Testis (tissue), 3 donors: ENCODE results near the gene MYO1E. TPM values are rescaled to one million over a fixed set of nuclear protein-coding genes. Genes with fewer than 3 reads are reported as not detected.

Experiments used
- DNase-seq: peaks from one replicate; pipeline ENCODE4 v3.0.0-alpha.2; 2019
- H3K27ac ChIP-seq, 2 donors: fragments of 200-600 bp; sonication (generic); one replicate each; pipeline ENCODE4 v1.5.1; 2019
- H3K27me3 ChIP-seq: fragments of 200-600 bp; sonication (generic); one replicate; pipeline ENCODE4 v1.5.1; 2019
- H3K36me3 ChIP-seq: fragments of 200-600 bp; sonication (generic); one replicate; pipeline ENCODE4 v1.5.1; 2017; ENCODE audit warnings: low read depth; ENCODE audit errors: missing control alignments
- H3K4me1 ChIP-seq: fragments of 200-600 bp; sonication (generic); one replicate; pipeline ENCODE4 v1.5.1; 2019
- H3K4me3 ChIP-seq, 2 donors: fragments of 200-600 bp; sonication (generic); one replicate each; pipeline ENCODE4 v1.5.1; 2017 to 2019
- H3K9me3 ChIP-seq: fragments of 200-600 bp; sonication (generic); one replicate; pipeline ENCODE4 v1.5.1; 2017
- POLR2A ChIP-seq: fragments of 450-650 bp; IDR thresholded peaks from one replicate; pipeline ENCODE4 v1.6.1; 2017; ENCODE audit warnings: antibody characterized with exemption, mild to moderate bottlenecking, moderate library complexity
- WGBS, 2 donors: methylation state at CpG; one replicate each; pipeline ENCODE4 v1.1.5; 2018; 5-methylcytosine and 5-hydroxymethylcytosine counted together
- intact Hi-C: fragments of 100-400 bp; cut with DNase I; formaldehyde crosslinking; loops from one replicate; pipeline ENCODE4 v1.15.1; 2023; ENCODE audit warnings: low total_unique reads
- polyA plus RNA-seq: library from polyadenylated mRNA; stranded (reverse); fragments of 350-450 nt; fragmentation: Illumina TruSeq; extraction: RNeasy Lipid Tissue Mini Kit (QIAGEN cat#74804); gene quantifications from one replicate; pipeline ENCODE4 v1.2.3, GENCODE V29; 2014; ENCODE audit warnings: low read depth, low replicate concordance; ENCODE audit not compliant: insufficient read depth
- total RNA-seq, 2 donors: library from RNA; depleted of rRNA; stranded (reverse); fragments of >200 nt; gene quantifications; one replicate each; pipeline ENCODE4 v1.2.3, GENCODE V29; 2016
- TF ChIP-seq, protein P1 (sequence below), 3 experiments: fragments of 450-650 bp in 2 of 3; fragments of 200-600 bp in 1 of 3; sonication (generic) in 1 of 3; IDR thresholded peaks; one replicate each; pipeline ENCODE4 v1.5.1; 2016 to 2019; ENCODE audit warnings: antibody characterized with exemption in 3 of 3, mild to moderate bottlenecking in 2 of 3, moderate library complexity in 1 of 3

MYO1E gene
- total and polyA plus RNA-seq, 3 donors from 2014 or later, result 14.3 to 23.4 (median 22.5) TPM

DNA sequence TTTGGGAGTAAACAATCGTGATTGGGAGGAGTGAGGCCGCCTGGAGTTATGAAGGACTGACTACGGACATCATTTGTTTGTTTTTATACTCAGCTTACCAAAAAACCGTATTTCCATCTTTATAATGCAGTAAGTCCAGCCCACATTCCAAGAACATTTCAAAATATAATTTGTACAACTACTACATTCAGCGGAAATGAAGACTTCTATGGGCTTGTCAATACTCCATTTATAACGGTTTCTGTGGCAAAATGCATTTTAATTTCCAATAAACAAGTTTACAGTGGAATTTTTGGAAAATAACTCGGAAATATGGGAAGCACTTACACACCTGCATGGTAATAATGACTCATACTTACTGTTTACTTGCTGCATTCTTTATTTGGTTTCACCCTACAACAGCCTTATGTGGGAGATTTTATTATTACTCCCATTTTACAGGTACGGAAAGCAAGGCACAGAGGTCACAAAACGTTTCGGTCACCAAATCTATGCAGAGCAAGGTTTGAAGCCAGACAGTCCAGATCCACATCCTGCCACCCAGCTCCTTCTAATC lies 103.7 kb downstream of the MYO1E start:
- Histone ChIP-seq H3K9me3 (no peaks in the 10 kb centered on the region), H3K27me3 (no peaks in the 10 kb centered on the region), H3K27ac (no peak overlapping the region), H3K36me3 (no peaks in the 10 kb centered on the region), H3K4me3 (no peak overlapping the region), H3K4me1 (no peaks in the 10 kb centered on the region)
- no peak for TF ChIP-seq POLR2A
- TF ChIP-seq, protein P1, sequence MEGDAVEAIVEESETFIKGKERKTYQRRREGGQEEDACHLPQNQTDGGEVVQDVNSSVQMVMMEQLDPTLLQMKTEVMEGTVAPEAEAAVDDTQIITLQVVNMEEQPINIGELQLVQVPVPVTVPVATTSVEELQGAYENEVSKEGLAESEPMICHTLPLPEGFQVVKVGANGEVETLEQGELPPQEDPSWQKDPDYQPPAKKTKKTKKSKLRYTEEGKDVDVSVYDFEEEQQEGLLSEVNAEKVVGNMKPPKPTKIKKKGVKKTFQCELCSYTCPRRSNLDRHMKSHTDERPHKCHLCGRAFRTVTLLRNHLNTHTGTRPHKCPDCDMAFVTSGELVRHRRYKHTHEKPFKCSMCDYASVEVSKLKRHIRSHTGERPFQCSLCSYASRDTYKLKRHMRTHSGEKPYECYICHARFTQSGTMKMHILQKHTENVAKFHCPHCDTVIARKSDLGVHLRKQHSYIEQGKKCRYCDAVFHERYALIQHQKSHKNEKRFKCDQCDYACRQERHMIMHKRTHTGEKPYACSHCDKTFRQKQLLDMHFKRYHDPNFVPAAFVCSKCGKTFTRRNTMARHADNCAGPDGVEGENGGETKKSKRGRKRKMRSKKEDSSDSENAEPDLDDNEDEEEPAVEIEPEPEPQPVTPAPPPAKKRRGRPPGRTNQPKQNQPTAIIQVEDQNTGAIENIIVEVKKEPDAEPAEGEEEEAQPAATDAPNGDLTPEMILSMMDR (IDR thresholded peaks at IDR 0.05), result no peak
- intact Hi-C loops, result no loop called here
- 93% methylated on average over 10 of the region's 10 CpGs for WGBS, 2 donors
- no peak for DNase-seq

DNA sequence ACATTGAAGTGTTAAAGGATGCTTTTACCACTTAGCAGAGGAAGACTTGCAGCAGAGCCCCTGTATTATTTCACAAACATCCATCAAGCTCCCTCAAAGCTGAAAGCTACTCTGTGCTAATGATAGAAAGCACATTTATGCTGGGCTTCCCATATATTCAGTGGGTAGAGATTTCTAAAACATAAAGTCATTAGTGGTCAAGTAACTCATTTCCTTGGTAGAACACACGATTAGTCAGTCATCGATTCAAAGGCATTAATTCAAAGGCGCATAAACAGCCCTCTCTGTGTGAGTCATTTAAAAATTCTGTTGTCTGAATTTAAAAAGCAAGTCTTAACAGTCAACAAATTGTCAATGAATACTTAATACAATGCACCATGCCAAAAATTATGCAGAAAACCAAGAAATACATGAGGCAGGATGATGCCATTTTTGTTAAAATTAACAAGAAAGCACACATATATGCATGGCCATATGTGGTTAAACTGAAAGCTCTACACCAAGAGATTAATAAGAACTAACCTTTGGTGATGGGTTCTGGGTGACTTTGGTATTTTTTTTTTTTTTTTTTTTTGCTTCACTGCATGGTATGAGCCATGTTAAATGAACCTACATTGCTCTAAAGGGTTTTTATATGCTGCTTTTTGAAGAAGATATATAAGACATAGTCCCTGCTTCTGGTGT lies 104.4 kb downstream of the MYO1E start:
- H3K4me1 ChIP-seq, result no peaks in the 10 kb centered on the region
- H3K9me3 ChIP-seq, result no peaks in the 10 kb centered on the region
- H3K36me3 ChIP-seq, result no peaks in the 10 kb centered on the region
- TF ChIP-seq POLR2A, result no peak
- TF ChIP-seq, protein P1 (IDR thresholded peaks at IDR 0.05), result no peak
- 89 to 95% methylated on average over 3 of the region's 3 CpGs for WGBS, 2 donors
- DNase-seq, result no peak
- no peak overlapping the region for H3K4me3 ChIP-seq
- intact Hi-C loops, result no loop called here
- no peak overlapping the region for H3K27ac ChIP-seq
- H3K27me3 ChIP-seq, result no peaks in the 10 kb centered on the region

DNA sequence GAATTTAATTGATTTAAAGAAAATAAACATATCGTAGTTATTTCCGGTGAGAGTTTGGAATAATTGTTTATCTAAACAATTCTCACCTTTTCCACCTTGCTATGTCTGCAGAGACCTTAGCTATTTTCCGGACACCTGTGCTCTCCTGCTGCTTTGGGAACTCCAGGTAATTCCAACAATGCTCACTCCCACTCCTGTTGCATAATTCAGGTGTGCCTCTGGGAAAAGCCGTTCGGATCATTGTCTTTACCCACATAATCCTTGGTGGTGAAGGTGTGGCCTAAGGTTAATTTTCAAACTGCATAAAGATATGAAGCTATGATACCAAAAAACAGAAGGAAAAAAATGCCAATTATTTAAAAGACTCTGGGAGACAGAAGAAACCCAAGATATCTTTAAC lies 106.6 kb downstream of the MYO1E start:
- WGBS, 2 donors, result 93 to 96% methylated on average over 5 of the region's 5 CpGs
- TF ChIP-seq, protein P1 (IDR thresholded peaks at IDR 0.05), result no peak
- TF ChIP-seq POLR2A, result no peak
- H3K36me3 ChIP-seq, result no peaks in the 10 kb centered on the region
- H3K4me3 ChIP-seq, result no peak overlapping the region
- no peak overlapping the region for H3K27ac ChIP-seq
- H3K27me3 ChIP-seq, result no peaks in the 10 kb centered on the region
- H3K9me3 ChIP-seq, result no peaks in the 10 kb centered on the region
- no peak for DNase-seq
- H3K4me1 ChIP-seq, result no peaks in the 10 kb centered on the region
- intact Hi-C loops, result no loop called here

DNA sequence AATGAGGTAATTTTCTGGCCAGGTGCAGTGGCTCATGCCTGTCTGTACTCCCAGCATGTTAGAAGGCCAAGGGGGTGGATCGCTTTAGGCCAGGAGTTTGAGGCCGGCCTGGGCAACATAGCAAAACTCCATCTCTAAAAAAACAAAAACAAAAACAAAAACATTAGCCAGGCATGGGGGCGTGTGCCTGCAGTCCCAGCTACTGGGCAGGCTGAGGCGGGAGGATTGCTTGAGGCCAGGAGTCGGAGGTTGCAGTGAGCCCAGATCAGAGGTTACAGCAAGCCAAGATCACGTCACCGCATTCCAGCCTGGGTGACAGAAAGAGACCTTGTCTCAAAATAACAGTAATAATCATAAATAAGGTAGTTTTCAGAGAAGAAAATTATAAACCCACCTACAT lies 110.4 kb downstream of the MYO1E start:
- 95 to 96% methylated on average over 7 of the region's 7 CpGs for WGBS, 2 donors
- TF ChIP-seq, protein P1 (IDR thresholded peaks at IDR 0.05), result no peak
- TF ChIP-seq POLR2A, result no peak
- Histone ChIP-seq H3K36me3 (no peaks in the 10 kb centered on the region), H3K27ac (no peak overlapping the region), H3K4me1 (no peaks in the 10 kb centered on the region), H3K9me3 (no peaks in the 10 kb centered on the region), H3K4me3 (no peak overlapping the region), H3K27me3 (no peaks in the 10 kb centered on the region)
- intact Hi-C loops, result no loop called here
- no peak for DNase-seq

DNA sequence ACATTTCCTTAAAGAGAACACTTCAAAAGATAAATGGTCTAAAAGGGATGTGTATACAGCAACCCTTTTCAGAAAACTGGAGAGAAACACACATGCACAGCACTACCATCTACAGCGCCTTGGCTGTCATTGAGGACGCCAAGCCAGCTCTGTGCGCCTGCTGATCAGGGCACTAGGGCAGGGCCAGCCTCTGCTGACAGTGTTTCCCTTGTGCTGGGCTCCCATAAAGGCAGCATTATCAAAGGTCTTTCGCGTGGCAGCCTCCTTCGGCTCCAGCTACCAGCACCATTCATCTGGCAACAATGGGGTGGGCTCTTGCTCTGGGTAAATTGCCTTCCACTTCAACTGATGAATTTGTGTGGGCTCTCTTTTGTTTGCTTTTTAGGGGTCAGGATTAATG lies 112.6 kb downstream of the MYO1E start:
- DNase-seq, result no peak
- Histone ChIP-seq H3K4me1 (no peaks in the 10 kb centered on the region), H3K36me3 (no peaks in the 10 kb centered on the region), H3K27ac (no peak overlapping the region), H3K9me3 (no peaks in the 10 kb centered on the region), H3K4me3 (no peak overlapping the region), H3K27me3 (no peaks in the 10 kb centered on the region)
- intact Hi-C loops, result no loop called here
- TF ChIP-seq, protein P1 (IDR thresholded peaks at IDR 0.05), result no peak
- TF ChIP-seq POLR2A, result no peak
- 85 to 91% methylated on average over 6 of the region's 6 CpGs for WGBS, 2 donors
